ENCODE data around the gene CAB39.

DNA sequence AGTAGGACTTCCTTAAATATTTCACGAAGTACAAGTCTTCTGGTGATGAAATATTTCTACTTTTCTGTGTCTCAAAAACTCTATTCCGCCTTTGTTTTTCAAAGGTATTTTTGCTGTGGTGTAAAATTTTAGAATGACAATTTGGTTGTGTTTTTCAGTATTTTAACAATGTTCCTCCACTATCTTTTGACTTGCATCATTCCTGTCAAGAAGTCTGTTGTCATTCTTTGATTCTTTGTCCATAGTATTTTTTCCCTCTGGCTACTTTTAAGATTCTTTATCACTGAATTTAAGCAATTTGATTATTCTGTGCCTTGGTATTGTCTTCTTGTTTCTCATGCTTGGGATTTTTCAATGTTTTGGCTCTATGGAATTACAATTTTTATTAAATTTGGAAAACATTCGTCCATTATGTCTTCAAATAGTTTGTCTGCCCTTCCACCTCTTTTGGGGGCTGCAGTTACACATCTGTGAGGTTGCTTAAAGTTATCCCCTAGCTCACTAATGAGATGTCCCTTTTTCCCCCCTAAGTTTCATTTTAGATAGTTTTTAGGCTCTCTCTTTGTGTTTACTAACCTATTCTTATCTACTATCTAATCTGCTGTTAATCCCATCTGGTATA is 76.0 kb downstream of the CAB39 start:
- TF ChIP-seq SNAI2 (CRISPR knock-in tag; IDR thresholded peaks at IDR 0.05) = no peak
- no peak for TF ChIP-seq BACH2 (CRISPR knock-in tag; IDR thresholded peaks at IDR 0.05; ENCODE audit: borderline replicate concordance)
- TF ChIP-seq ZNF70 (CRISPR knock-in tag; IDR thresholded peaks at IDR 0.05) = no peak

All from SK-N-SH treated with all-trans-retinoic acid at 6 μM for 48 hours (cell line).